ENCODE results near the gene OOSP4A. TPM values are rescaled to one million over a fixed set of nuclear protein-coding genes. Genes with fewer than 3 reads are reported as not detected.
"Not testable (repeated sequence)": the region's sequence is repeated elsewhere in the genome, so short reads cannot be mapped to it uniquely, and the experiment has no call there.

Gene OOSP4A
- total RNA-seq, 4 donors from 2014 or later = not detected

- Histone ChIP-seq H3K4me1 (no peaks in the 10 kb centered on the region), H3K36me3 (no peaks in the 10 kb centered on the region), H3K27me3 (no peaks in the 10 kb centered on the region), H3K9me3 (no peaks in the 10 kb centered on the region), H3K27ac (no peak overlapping the region), H3K4me3 (no peak overlapping the region)
- intact Hi-C loops (cut with DNase I; ENCODE audit: low total_unique reads) = no loop called here
- TF ChIP-seq, protein P1, sequence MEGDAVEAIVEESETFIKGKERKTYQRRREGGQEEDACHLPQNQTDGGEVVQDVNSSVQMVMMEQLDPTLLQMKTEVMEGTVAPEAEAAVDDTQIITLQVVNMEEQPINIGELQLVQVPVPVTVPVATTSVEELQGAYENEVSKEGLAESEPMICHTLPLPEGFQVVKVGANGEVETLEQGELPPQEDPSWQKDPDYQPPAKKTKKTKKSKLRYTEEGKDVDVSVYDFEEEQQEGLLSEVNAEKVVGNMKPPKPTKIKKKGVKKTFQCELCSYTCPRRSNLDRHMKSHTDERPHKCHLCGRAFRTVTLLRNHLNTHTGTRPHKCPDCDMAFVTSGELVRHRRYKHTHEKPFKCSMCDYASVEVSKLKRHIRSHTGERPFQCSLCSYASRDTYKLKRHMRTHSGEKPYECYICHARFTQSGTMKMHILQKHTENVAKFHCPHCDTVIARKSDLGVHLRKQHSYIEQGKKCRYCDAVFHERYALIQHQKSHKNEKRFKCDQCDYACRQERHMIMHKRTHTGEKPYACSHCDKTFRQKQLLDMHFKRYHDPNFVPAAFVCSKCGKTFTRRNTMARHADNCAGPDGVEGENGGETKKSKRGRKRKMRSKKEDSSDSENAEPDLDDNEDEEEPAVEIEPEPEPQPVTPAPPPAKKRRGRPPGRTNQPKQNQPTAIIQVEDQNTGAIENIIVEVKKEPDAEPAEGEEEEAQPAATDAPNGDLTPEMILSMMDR (IDR thresholded peaks at IDR 0.05) = no peak
- no peak for TF ChIP-seq POLR2A (IDR thresholded peaks at IDR 0.05)
- DNase-seq = no peak
These were observed 4.6 kb downstream of the OOSP4A start for GRCh38 chr11:59968395-59968783.

- no peaks in the 10 kb centered on the region for H3K9me3 ChIP-seq
- H3K4me3 ChIP-seq = no peak overlapping the region
- no peaks in the 10 kb centered on the region for H3K27me3 ChIP-seq
- no peaks in the 10 kb centered on the region for H3K36me3 ChIP-seq
- DNase-seq = no peak
- H3K4me1 ChIP-seq = no peaks in the 10 kb centered on the region
- TF ChIP-seq, protein P1 (IDR thresholded peaks at IDR 0.05) = no peak
- TF ChIP-seq POLR2A (IDR thresholded peaks at IDR 0.05) = no peak
- intact Hi-C loops (cut with DNase I; ENCODE audit: low total_unique reads) = no loop called here
- H3K27ac ChIP-seq = no peak overlapping the region
These were observed 9.3 kb downstream of the OOSP4A start for GRCh38 chr11:59973097-59973496.

- Histone ChIP-seq H3K36me3 (no peaks in the 10 kb centered on the region), H3K27me3 (no peaks in the 10 kb centered on the region), H3K4me1 (no peaks in the 10 kb centered on the region), H3K4me3 (no peak overlapping the region), H3K27ac (no peak overlapping the region), H3K9me3 (no peaks in the 10 kb centered on the region)
- intact Hi-C loops (cut with DNase I; ENCODE audit: low total_unique reads) = no loop called here
- no peak for DNase-seq
- TF ChIP-seq POLR2A (IDR thresholded peaks at IDR 0.05) = no peak
- TF ChIP-seq, protein P1 (IDR thresholded peaks at IDR 0.05) = no peak
These were observed 17.4 kb downstream of the OOSP4A start for GRCh38 chr11:59981106-59981770.

- DNase-seq; intact Hi-C loops (cut with DNase I; ENCODE audit: low total_unique reads); H3K36me3 ChIP-seq; H3K27ac ChIP-seq; H3K4me3 ChIP-seq; H3K27me3 ChIP-seq; H3K4me1 ChIP-seq; H3K9me3 ChIP-seq: not testable (repeated sequence)
These were observed 18.2 kb downstream of the OOSP4A start for GRCh38 chr11:59982037-59982436.

DNA sequence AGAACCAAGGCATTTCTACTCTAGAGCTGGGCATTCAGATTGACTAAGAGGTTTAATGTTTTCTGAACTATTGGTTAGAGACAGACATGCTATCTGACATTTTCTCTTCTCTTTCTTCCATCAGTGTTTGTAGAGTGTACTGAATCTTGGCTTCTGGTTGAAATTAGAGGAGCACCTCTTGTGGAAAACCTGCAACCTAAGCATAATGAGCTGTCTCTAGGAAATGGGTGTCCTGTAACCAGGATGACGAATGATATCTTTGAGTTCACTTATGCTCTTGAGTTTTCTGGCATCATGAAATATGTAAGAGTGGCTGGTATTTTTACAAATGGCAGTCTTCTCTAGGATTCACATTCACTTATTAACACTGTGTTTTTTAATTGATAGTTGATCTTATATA is 19.4 kb downstream of the OOSP4A start:
- Histone ChIP-seq H3K27me3 (no peaks in the 10 kb centered on the region), H3K36me3 (no peaks in the 10 kb centered on the region), H3K4me1 (no peaks in the 10 kb centered on the region), H3K9me3 (no peaks in the 10 kb centered on the region), H3K27ac (no peak overlapping the region), H3K4me3 (no peak overlapping the region)
- intact Hi-C loops (cut with DNase I; ENCODE audit: low total_unique reads) = no loop called here
- no peak for TF ChIP-seq POLR2A (IDR thresholded peaks at IDR 0.05)
- TF ChIP-seq, protein P1 (IDR thresholded peaks at IDR 0.05) = no peak
- DNase-seq = no peak

DNA sequence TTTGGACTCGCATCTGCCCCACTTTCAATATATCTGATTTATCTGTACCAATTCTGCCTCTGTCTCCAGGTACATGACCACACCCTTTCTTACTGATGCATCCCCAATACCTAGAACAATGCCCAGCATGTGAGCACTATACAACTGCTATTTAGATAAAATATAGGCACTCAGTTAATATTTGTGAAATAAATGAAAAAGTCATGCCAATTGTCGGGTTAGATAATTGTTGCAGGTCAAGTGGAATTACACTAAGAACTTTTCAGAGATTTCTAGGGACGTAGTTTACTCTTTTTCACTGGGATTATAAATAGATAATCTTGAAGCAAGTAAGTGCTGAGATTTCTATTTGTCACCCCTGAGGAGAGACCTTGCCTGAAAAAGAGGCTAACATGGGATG is 20.5 kb downstream of the OOSP4A start:
- DNase-seq = no peak
- intact Hi-C loops (cut with DNase I; ENCODE audit: low total_unique reads) = no loop called here
- Histone ChIP-seq H3K27ac (no peak overlapping the region), H3K27me3 (no peaks in the 10 kb centered on the region), H3K9me3 (no peaks in the 10 kb centered on the region), H3K36me3 (no peaks in the 10 kb centered on the region), H3K4me3 (no peak overlapping the region), H3K4me1 (no peaks in the 10 kb centered on the region)
- no peak for TF ChIP-seq POLR2A (IDR thresholded peaks at IDR 0.05)
- TF ChIP-seq, protein P1 (IDR thresholded peaks at IDR 0.05) = no peak
